H1 (cell line): ENCODE results near the gene POM121L2. TPM values are rescaled to one million over a fixed set of nuclear protein-coding genes. Genes with fewer than 3 reads are reported as not detected.

Experiments
- ASH2L ChIP-seq: fragments of 200-600, 300-600 bp; sonication (generic); IDR thresholded peaks from one replicate; pipeline ENCODE4 v1.7.1; 2017; ENCODE audit warnings: low read length
- CTBP2 ChIP-seq: IDR thresholded peaks from 2 replicates; pipeline ENCODE4 v1.7.0; 2011; ENCODE audit warnings: borderline replicate concordance, mild to moderate bottlenecking, moderate library complexity, mixed read lengths, low read length; ENCODE audit not compliant: insufficient read depth, insufficient read length
- EGR1 ChIP-seq: IDR thresholded peaks from 2 replicates; pipeline ENCODE4 v1.6.1; 2011; ENCODE audit warnings: low read depth, low read length, borderline replicate concordance
- FOSL1 ChIP-seq: IDR thresholded peaks from 2 replicates; pipeline ENCODE4 v1.6.1; 2011; ENCODE audit warnings: mild to moderate bottlenecking, low read depth, low read length, moderate library complexity; ENCODE audit not compliant: insufficient read depth
- KDM1A ChIP-seq: fragments of 200-600, 300-600 bp; sonication (generic); IDR thresholded peaks from 2 replicates; pipeline ENCODE4 v1.7.1; 2016; ENCODE audit warnings: mild to moderate bottlenecking, low read length, borderline replicate concordance
- KDM5A ChIP-seq: fragments of 200-600 bp; IDR thresholded peaks from 2 replicates; pipeline ENCODE4 v1.7.1; 2012; ENCODE audit warnings: mild to moderate bottlenecking, low read length, inconsistent platforms, mixed read lengths
- MAFK ChIP-seq: IDR thresholded peaks from 2 replicates; pipeline ENCODE4 v1.6.1; 2012; ENCODE audit warnings: low read depth, mild to moderate bottlenecking, improper control_type of control experiment, low read length
- NRF1 ChIP-seq: IDR thresholded peaks from 2 replicates; pipeline ENCODE4 v1.6.1; 2011; ENCODE audit warnings: mild to moderate bottlenecking, low read depth, low read length, improper control_type of control experiment
- PHF8 ChIP-seq: fragments of 200-600 bp; sonication (generic); conservative IDR thresholded peaks from 2 replicates; pipeline ENCODE4 v1.7.1; 2012; ENCODE audit warnings: low read depth, mild to moderate bottlenecking, inconsistent platforms, low read length, moderate library complexity
- RFX5 ChIP-seq: IDR thresholded peaks from 2 replicates; pipeline ENCODE4 v1.6.1; 2011; ENCODE audit warnings: low read depth, low read length, improper control_type of control experiment, borderline replicate concordance
- RXRA ChIP-seq: IDR thresholded peaks from 2 replicates; pipeline ENCODE4 v1.6.1; 2011; ENCODE audit warnings: low read depth, mild to moderate bottlenecking, low read length, moderate library complexity; ENCODE audit not compliant: insufficient read depth
- SIN3A ChIP-seq, 2 experiments: IDR thresholded peaks in 1 of 2; conservative IDR thresholded peaks in 1 of 2; 2 replicates each; pipeline ENCODE4 v1.6.1; 2011 to 2012; ENCODE audit warnings: low read length in 2 of 2, improper control_type of control experiment in 1 of 2, low read depth in 1 of 2, mild to moderate bottlenecking in 1 of 2
- SIX5 ChIP-seq: IDR thresholded peaks from 2 replicates; pipeline ENCODE4 v1.6.1; 2011; ENCODE audit warnings: mild to moderate bottlenecking, low read depth, low read length
- TAF7 ChIP-seq: optimal IDR thresholded peaks from 2 replicates; pipeline ENCODE3; 2011; ENCODE audit warnings: low read depth, mild to moderate bottlenecking, inconsistent platforms, low read length, moderate library complexity, borderline replicate concordance
- YY1 ChIP-seq: IDR thresholded peaks from 2 replicates; pipeline ENCODE4 v1.6.1; 2011; ENCODE audit warnings: low read depth, mild to moderate bottlenecking, low read length
- polyA plus RNA-seq, 7 experiments: library from polyadenylated mRNA; depleted of rRNA in 3 of 7; stranded (reverse) in 5 of 7; unstranded in 2 of 7; fragments of >200 nt in 5 of 7; fragments of 200-250 nt in 2 of 7; gene quantifications; 1 replicate in 5 of 7; 2 replicates in 1 of 7; 4 replicates in 1 of 7; pipeline versions ENCODE4 v1.2.1 to v1.2.3, GENCODE V29; 2011 to 2013; ENCODE audit warnings: missing spikeins in 2 of 7, mixed read lengths in 2 of 7
- total RNA-seq: library from RNA; stranded (reverse); fragmentation: NEBNext Ultra II Directional; extraction: Animal tissue kit (Norgen Biotek cat#: 25700); gene quantifications from 2 replicates; pipeline ENCODE4 v1.2.1, GENCODE V29; 2021
- TF ChIP-seq, protein P1 (sequence below): IDR thresholded peaks from 2 replicates; pipeline ENCODE4 v1.6.1; 2012; ENCODE audit warnings: inconsistent platforms

POM121L2 gene
- total and polyA plus RNA-seq, 2 of the 8 experiments (the other 6 are each of a cell fraction or from before 2014, with no cell fraction given) = 0.05 to 0.09 TPM

DNA sequence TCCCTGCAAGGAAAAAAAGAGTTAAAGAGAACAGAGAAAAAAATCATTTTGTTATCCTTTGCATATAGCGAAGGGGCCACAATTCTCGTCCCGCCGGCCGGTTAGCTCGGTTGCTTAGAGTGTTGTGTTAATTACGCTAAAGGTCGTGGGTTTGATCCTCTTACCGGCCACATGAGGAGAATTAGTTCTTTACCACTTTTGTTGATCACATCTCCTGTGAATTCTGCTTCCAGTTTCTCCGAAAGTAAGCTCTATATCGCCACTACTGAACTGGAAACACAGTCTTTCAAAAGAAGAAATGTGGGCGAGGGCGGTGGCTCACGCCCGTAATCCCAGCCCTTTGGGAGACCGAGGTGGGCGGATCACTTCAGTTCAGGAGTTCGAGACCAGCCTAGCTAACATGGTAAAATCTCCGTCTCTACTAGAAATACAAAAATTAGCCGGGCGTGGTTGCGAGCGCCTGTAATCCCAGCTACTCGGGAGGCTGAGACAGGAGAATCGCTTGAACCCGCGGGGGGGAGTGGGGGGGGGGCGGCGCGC, 51.2 kb downstream of the POM121L2 start (continued):
- TF ChIP-seq ASH2L = peak; percentile 49
- no peak for TF ChIP-seq MAFK
- no peak for TF ChIP-seq CTBP2
- TF ChIP-seq EGR1 = no peak
- TF ChIP-seq PHF8 = no peak
- no peak for TF ChIP-seq TAF7
- TF ChIP-seq, protein P1, sequence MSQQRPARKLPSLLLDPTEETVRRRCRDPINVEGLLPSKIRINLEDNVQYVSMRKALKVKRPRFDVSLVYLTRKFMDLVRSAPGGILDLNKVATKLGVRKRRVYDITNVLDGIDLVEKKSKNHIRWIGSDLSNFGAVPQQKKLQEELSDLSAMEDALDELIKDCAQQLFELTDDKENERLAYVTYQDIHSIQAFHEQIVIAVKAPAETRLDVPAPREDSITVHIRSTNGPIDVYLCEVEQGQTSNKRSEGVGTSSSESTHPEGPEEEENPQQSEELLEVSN = no peak
- TF ChIP-seq SIN3A (conservative IDR thresholded peaks at IDR 0.05 in 1 of 2, IDR thresholded peaks at IDR 0.05 in 1 of 2; ENCODE audit: low read depth in 1 of 2, low read length in 2 of 2) = no peak
- no peak for TF ChIP-seq RFX5
- no peak for TF ChIP-seq KDM5A
- TF ChIP-seq YY1 = no peak
- TF ChIP-seq KDM1A = peak; percentile 46; the same call in 1 of the 2 replicates
- no peak for TF ChIP-seq NRF1
- TF ChIP-seq FOSL1 = no peak
- no peak for TF ChIP-seq SIX5
- TF ChIP-seq RXRA = no peak
